HFF-Myc (cell line): ENCODE measurements around the gene CDC25C.

Experiments used
- DNase-seq: peaks from one replicate; pipeline ENCODE4 v3.0.0-alpha.2; 2011; ENCODE audit warnings: low read depth; ENCODE audit errors: extremely low read depth
- H3K4me3 ChIP-seq: replicated peaks from 2 replicates; pipeline ENCODE4 v1.5.1; 2011; ENCODE audit warnings: low read depth, mild to moderate bottlenecking, control low read depth, low read length
- TF ChIP-seq, protein P1 (sequence below): IDR thresholded peaks from 2 replicates; pipeline ENCODE4 v1.5.1; 2012; ENCODE audit warnings: mild to moderate bottlenecking, low read depth, low read length, control low read depth; ENCODE audit errors: missing control alignments

The CDC25C gene

DNA sequence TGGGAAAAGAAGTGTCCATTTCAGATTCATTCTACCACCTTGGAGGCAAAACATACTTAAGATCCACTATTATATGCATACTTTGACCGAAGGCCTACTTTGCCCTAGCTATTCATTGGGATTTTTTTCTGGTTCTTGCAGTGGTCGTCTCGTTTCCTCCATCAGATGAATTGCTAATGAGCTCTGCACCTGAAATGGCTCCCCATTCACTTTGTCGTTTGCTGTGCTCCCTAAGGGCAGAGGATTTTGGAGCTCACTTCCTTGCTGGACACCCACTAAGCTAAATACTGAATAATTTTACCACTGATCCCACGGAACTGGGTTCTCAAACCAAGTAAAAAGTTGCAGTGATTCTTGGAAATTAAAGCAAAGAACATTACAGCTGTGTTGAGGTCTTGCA lies 22.8 kb upstream of the CDC25C start:
- TF ChIP-seq, protein P1, sequence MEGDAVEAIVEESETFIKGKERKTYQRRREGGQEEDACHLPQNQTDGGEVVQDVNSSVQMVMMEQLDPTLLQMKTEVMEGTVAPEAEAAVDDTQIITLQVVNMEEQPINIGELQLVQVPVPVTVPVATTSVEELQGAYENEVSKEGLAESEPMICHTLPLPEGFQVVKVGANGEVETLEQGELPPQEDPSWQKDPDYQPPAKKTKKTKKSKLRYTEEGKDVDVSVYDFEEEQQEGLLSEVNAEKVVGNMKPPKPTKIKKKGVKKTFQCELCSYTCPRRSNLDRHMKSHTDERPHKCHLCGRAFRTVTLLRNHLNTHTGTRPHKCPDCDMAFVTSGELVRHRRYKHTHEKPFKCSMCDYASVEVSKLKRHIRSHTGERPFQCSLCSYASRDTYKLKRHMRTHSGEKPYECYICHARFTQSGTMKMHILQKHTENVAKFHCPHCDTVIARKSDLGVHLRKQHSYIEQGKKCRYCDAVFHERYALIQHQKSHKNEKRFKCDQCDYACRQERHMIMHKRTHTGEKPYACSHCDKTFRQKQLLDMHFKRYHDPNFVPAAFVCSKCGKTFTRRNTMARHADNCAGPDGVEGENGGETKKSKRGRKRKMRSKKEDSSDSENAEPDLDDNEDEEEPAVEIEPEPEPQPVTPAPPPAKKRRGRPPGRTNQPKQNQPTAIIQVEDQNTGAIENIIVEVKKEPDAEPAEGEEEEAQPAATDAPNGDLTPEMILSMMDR, result no peak
- H3K4me3 ChIP-seq, result peak overlapping the region; percentile 89
- no peak for DNase-seq

DNA sequence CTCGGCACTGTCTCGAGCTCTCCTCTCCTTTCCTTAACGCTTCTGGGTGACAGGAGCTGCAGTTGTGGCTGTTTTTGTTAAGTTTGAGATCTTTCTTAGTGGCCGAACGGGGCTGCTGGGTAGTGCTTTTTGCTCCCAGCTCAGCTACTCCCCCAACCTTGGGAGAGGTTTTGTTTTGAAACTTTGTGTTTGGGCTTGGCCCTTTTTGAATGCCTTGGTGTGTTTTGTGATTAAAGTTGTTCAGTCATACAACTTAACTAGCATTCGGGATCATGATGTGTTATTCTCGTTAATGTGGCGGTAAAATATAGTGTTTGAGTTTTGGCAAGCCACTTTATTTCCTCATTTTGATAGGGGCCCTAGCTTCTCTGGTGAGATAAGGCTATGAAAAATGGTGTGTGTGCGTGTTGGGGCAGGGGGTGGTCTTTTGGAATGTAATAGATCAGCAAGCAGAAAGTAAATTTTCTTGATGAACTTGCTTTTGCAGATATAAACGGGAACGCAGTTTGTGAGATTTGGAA lies 22.0 kb upstream of the CDC25C start:
- TF ChIP-seq, protein P1, result no peak
- no peak for DNase-seq

DNA sequence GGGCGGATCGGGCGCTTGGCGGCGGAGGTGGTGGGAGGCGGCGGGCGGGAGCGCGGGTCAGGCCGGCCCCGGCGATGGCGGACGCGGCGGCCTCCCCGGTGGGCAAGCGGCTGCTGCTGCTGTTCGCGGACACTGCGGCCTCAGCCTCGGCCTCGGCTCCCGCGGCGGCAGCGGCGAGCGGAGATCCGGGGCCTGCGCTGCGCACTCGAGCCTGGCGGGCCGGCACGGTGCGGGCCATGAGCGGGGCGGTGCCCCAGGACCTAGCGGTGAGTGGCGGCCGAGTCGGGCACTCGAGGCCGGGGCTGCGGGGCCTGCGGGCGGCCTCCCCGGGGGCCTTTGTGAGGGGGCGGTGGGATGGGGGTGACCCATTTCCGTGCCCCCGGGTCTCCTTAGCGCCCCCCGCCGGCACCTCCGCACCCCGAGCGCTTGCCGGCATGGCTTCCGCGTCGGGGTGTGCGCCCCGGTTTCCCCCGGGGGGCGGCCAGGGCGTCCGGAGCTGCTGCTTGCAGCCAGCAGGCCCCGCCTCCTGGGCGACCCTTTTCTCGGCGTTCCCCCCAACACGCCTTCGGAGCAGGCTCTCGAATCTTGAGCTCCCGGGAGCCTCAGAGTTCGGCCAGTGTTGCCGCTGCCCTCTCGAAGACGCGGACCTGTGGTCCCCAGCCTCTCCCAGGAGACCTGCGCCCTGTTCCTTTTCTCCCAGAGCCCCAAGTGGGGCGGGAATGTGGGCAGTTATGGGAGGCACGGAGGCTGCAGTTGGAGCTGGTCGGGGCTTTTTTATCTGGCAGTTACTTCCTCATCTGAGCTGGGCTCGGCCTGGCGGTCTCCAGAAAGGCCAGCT lies 21.3 kb upstream of the CDC25C start:
- TF ChIP-seq, protein P1, result peak; percentile 34
- H3K4me3 ChIP-seq, result peak overlapping the region; percentile 89
- DNase-seq, result no peak

More for the DNA sequence above, 22.0 kb upstream of the CDC25C start:
- H3K4me3 ChIP-seq, result peak overlapping the region; percentile 89

DNA sequence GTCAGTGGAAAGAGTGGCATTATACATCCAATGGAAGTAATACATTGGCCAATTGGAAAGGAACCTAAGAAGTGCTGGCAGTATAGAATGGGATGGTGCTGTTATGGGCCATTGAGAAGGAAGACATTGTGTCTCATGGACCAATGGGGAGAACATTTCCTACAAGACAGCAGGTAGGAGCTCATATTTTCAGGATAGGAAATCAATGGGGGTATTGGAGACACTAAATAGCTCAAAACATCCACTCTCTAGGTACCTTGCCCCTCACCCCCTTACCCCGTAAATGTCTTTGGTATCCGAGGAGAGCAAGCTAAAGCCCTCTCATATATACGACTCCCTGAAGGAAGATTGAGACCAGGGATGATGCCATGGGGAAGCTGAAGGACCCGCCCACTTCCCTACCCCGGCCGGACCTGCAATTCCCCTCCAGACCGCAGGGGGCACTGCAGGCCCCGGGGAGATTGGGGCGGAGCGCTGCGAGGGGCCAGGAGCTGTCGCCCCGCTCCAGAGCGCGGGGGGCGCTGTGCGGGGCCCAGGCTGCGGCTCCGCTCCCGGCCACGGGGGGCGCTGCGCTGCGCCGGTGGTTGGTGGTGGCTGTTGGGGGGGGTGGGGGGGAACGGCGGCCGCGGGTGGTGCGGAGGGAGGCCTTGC lies 20.6 kb upstream of the CDC25C start, which contains the start of gene KDM3B:
KDM3B (plus strand) TSS at position 615 of the 651 bp plus-strand sequence. CDS start 111 bp downstream, outside the sequence.
- TF ChIP-seq, protein P1, result peak; percentile 99
- peak within 1 kb of the TSS; percentile 89 for H3K4me3 ChIP-seq
- no peak for DNase-seq

DNA sequence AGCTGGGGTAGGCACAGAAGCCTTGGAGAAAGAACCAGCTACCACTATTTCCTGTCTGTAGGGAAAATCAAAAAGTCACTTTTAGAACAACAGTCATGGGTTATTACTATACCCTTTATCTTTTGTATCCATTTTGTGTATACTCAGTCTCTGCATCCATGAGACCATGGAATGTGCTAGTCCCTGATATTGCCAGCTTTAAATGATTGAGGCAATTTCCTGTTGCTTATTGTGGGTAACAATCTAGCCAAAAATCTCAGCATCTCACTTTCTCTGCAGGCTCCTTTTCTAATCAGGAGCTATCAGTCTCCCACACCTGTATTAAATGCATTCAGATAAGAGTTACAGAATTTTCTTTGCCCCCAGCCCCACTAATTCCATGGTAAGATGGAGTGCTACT lies 19.9 kb upstream of the CDC25C start:
- no peak for DNase-seq
- no peak overlapping the region for H3K4me3 ChIP-seq
- TF ChIP-seq, protein P1, result no peak

DNA sequence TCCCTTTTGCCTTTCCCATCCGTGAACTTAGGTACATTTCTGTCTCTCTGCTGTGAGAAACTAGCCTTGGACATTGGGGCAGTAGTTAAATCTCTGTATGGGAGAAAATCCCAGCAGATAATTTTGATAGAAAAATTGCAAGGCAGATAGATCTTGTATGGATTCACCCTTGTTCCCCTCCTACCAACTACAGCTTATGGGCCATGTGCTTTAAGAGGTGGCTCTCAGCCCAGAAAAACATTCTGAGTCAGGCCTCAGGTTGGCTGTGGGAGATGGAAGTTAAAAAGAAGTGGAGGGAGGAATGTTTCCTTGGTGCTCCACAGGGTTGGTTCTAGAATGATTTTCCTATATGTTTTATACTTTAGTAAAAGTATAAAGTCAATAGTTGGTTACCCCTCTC lies 19.5 kb upstream of the CDC25C start:
- no peak overlapping the region for H3K4me3 ChIP-seq
- TF ChIP-seq, protein P1, result no peak
- DNase-seq, result no peak
